Body of pancreas (tissue), 4 donors: ENCODE measurements around the gene F12.
A peak's percentile ranks its signal among the peaks of the same experiment; 100 is the strongest.

Source experiments
- POLR2A ChIP-seq, 3 donors: fragments of 450-650 bp; IDR thresholded peaks; one replicate each; pipeline ENCODE4 v1.6.1; 2016; ENCODE audit warnings: antibody characterized with exemption in 3 of 3, mild to moderate bottlenecking in 2 of 3
- TF ChIP-seq, protein P1 (sequence below), 7 experiments: fragments of 450-650 bp in 4 of 7; fragments of 200-600 bp in 3 of 7; sonication (generic) in 3 of 7; IDR thresholded peaks; one replicate each; pipeline ENCODE4 v1.5.1; 2016 to 2019; ENCODE audit warnings: antibody characterized with exemption in 7 of 7

GRCh38 chr5:177455661-177456590 is 46.6 kb upstream of the F12 start:
- peak in 1 of 3 donors; percentile 5 for TF ChIP-seq POLR2A (IDR thresholded peaks at IDR 0.05)
- TF ChIP-seq, protein P1, sequence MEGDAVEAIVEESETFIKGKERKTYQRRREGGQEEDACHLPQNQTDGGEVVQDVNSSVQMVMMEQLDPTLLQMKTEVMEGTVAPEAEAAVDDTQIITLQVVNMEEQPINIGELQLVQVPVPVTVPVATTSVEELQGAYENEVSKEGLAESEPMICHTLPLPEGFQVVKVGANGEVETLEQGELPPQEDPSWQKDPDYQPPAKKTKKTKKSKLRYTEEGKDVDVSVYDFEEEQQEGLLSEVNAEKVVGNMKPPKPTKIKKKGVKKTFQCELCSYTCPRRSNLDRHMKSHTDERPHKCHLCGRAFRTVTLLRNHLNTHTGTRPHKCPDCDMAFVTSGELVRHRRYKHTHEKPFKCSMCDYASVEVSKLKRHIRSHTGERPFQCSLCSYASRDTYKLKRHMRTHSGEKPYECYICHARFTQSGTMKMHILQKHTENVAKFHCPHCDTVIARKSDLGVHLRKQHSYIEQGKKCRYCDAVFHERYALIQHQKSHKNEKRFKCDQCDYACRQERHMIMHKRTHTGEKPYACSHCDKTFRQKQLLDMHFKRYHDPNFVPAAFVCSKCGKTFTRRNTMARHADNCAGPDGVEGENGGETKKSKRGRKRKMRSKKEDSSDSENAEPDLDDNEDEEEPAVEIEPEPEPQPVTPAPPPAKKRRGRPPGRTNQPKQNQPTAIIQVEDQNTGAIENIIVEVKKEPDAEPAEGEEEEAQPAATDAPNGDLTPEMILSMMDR (IDR thresholded peaks at IDR 0.05): peak; percentile 87 to 99 (median 95)
